ENCODE results near the gene MRAP.

DNA sequence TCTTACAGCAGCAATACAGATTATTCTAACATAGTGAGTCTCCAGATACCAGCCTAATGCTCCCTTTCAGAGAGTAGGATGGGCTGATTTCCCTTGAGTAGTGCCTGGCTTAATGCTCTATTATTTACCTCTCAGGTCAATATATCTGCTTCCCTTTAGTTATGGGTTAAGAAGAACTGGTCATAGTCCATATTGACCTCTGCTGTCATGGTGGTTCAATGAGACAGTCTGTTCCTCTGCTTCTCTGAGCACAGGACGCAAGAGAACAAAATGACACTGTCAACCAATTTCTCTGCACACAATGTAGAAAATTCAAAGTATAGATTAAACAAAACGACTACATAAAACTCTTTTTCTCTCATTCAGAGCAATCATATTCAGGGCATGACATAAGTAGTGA is 2.9 kb downstream of the MRAP start:
- TF ChIP-seq POLR2A (IDR thresholded peaks at IDR 0.05; ENCODE audit: low read length) (no peak), GATA1 (IDR thresholded peaks at IDR 0.05; ENCODE audit: low read depth, low read length) (no peak)
